Putamen (tissue), 1 donor: ENCODE measurements around the gene NDEL1.

ENCODE experiments used
- DNase-seq: peaks from one replicate; pipeline ENCODE4 v3.0.0-alpha.2; 2016; ENCODE audit warnings: low spot score

Gene NDEL1

GRCh38 chr17:8503807-8504206, 68.1 kb downstream of the NDEL1 start:
- DNase-seq: no peak

DNA sequence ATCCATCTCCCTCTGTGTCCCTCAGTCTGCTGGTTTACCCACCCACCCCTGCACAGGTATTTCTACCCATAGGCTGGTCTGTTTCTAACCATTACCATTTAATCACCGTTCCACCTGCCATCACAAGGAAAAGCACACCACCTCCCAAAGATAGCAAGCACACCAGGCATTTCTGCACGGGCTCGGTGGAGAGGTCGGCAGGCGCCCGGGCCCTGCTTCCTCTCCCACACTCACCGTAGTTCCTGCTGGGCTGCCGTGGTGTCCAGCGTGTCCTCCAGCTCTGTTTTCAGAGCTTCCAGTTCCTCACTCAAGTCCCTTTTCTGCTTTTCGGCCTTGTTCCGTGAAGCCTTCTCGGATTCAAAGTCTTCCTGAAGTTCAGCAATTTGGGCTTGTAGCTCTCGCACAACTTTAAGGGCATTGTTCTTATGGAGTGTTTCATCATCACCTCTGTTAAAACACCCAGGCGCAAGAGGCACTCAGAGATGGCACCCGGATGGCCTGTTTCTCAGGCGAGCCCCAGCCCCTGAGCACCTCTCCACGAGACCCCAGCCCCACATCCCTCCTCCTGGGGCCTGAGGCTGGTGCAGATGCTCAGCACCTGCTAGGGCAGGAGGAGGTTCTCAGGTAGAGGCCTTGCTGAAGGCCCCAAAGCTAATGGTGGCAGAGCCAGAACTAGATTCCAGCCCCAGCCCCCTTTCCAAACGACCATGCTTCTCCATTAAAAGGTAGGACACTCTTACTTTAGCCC, 69.0 kb downstream of the NDEL1 start:
- no peak for DNase-seq

GRCh38 chr17:8506145-8506544, 70.5 kb downstream of the NDEL1 start:
- no peak for DNase-seq

GRCh38 chr17:8514801-8515200, 79.1 kb downstream of the NDEL1 start:
- no peak for DNase-seq
